Jurkat, Clone E6-1 (cell line): Measurements from ENCODE around the gene PHACTR1.
"Not testable (repeated sequence)": the region's sequence is repeated elsewhere in the genome, so short reads cannot be mapped to it uniquely, and the experiment has no call there.

ENCODE experiments used
- DNase-seq: peaks from one replicate; pipeline ENCODE4 v3.0.0-alpha.2; 2011; ENCODE audit warnings: low read depth, low spot score
- H3K4me3 ChIP-seq: 2 replicates; pipeline ENCODE4 v1.5.1; 2011; ENCODE audit warnings: mild to moderate bottlenecking, low read length, control low read depth, moderate library complexity

The PHACTR1 gene

GRCh38 chr6:13226071-13226470, 509.5 kb downstream of the PHACTR1 start:
- no peak for DNase-seq
- H3K4me3 ChIP-seq = no peak overlapping the region

GRCh38 chr6:13228264-13229204, 512.0 kb downstream of the PHACTR1 start:
- no peak for DNase-seq
- no peak overlapping the region for H3K4me3 ChIP-seq

GRCh38 chr6:13229205-13230085, 512.9 kb downstream of the PHACTR1 start:
- peak; percentile 26 for DNase-seq

GRCh38 chr6:13233106-13233505, 516.5 kb downstream of the PHACTR1 start:
- no peak overlapping the region for H3K4me3 ChIP-seq
- no peak for DNase-seq

More at GRCh38 chr6:13229205-13230085, 512.9 kb downstream of the PHACTR1 start:
- H3K4me3 ChIP-seq = no peak overlapping the region

- no peak overlapping the region for H3K4me3 ChIP-seq
- no peak for DNase-seq
Observed at GRCh38 chr6:13234130-13234529, 517.6 kb downstream of the PHACTR1 start.

GRCh38 chr6:13235339-13235738, 518.8 kb downstream of the PHACTR1 start:
- no peak for DNase-seq
- no peak overlapping the region for H3K4me3 ChIP-seq

GRCh38 chr6:13237318-13237717, 520.8 kb downstream of the PHACTR1 start:
- no peak overlapping the region for H3K4me3 ChIP-seq
- no peak for DNase-seq

- no peak overlapping the region for H3K4me3 ChIP-seq
- DNase-seq = no peak
Observed at GRCh38 chr6:13238017-13238416, 521.5 kb downstream of the PHACTR1 start.

- H3K4me3 ChIP-seq = no peak overlapping the region
- DNase-seq = no peak
Observed at GRCh38 chr6:13238640-13239216, 522.2 kb downstream of the PHACTR1 start.

- no peak for DNase-seq
- no peak overlapping the region for H3K4me3 ChIP-seq
Observed at GRCh38 chr6:13239530-13240455, 523.2 kb downstream of the PHACTR1 start.

GRCh38 chr6:13241364-13241763, 524.8 kb downstream of the PHACTR1 start:
- DNase-seq = no peak
- no peak overlapping the region for H3K4me3 ChIP-seq

GRCh38 chr6:13242178-13242577, 525.6 kb downstream of the PHACTR1 start:
- DNase-seq = no peak
- H3K4me3 ChIP-seq = no peak overlapping the region

GRCh38 chr6:13242590-13242989, 526.0 kb downstream of the PHACTR1 start:
- DNase-seq = no peak
- no peak overlapping the region for H3K4me3 ChIP-seq

- no peak for DNase-seq
- H3K4me3 ChIP-seq = no peak overlapping the region
Observed at GRCh38 chr6:13243033-13243432, 526.5 kb downstream of the PHACTR1 start.

- not testable (repeated sequence) for H3K4me3 ChIP-seq, DNase-seq
Observed at GRCh38 chr6:13243745-13244144, 527.2 kb downstream of the PHACTR1 start.

- DNase-seq = no peak
- H3K4me3 ChIP-seq = no peak overlapping the region
Observed at GRCh38 chr6:13247627-13248026, 531.1 kb downstream of the PHACTR1 start.

GRCh38 chr6:13248053-13248452, 531.5 kb downstream of the PHACTR1 start:
- no peak for DNase-seq
- no peak overlapping the region for H3K4me3 ChIP-seq

- no peak for DNase-seq
- H3K4me3 ChIP-seq = no peak overlapping the region
Observed at GRCh38 chr6:13248584-13248985, 532.0 kb downstream of the PHACTR1 start.

- no peak overlapping the region for H3K4me3 ChIP-seq
- no peak for DNase-seq
Observed at GRCh38 chr6:13248994-13249393, 532.4 kb downstream of the PHACTR1 start.
